Calu3 (cell line): ENCODE results near the gene PTGER2. TPM values are rescaled to one million over a fixed set of nuclear protein-coding genes. Genes with fewer than 3 reads are reported as not detected.

ENCODE experiments used
- BruUV-seq: library from RNA; stranded (reverse); fragments of 400-500 nt; replicated peaks from 2 replicates; lab custom pipeline; 2021; lab: Mats Ljungman, UMichigan
- CTCF ChIA-PET: fragments of 300-600 bp; sonication (Branson Sonifier 250); formaldehyde crosslinking; loops from one replicate; lab custom pipeline; 2022; ENCODE audit warnings: antibody characterized with exemption; lab: Charles Lee
- DNase-seq: peaks from one replicate; pipeline ENCODE4 v3.0.0; 2022
- H3K27ac Mint-ChIP-seq: one replicate; pipeline ENCODE4 v1.8.0; 2022; ENCODE audit warnings: mixed read lengths; ENCODE audit not compliant: unreplicated experiment
- H3K27me3 Mint-ChIP-seq: one replicate; pipeline ENCODE4 v1.8.0; 2022; ENCODE audit warnings: mixed read lengths; ENCODE audit not compliant: unreplicated experiment
- H3K36me3 Mint-ChIP-seq: one replicate; pipeline ENCODE4 v1.8.0; 2022; ENCODE audit warnings: mild to moderate bottlenecking, moderate library complexity, mixed read lengths; ENCODE audit not compliant: insufficient read depth, unreplicated experiment
- H3K4me1 Mint-ChIP-seq: one replicate; pipeline ENCODE4 v1.8.0; 2022; ENCODE audit warnings: mild to moderate bottlenecking, low read depth, mixed read lengths; ENCODE audit not compliant: unreplicated experiment
- H3K4me3 Mint-ChIP-seq: one replicate; pipeline ENCODE4 v1.8.0; 2022; ENCODE audit warnings: mild to moderate bottlenecking, low read depth, moderate library complexity, mixed read lengths; ENCODE audit not compliant: unreplicated experiment
- H3K9me3 Mint-ChIP-seq: one replicate; pipeline ENCODE4 v1.8.0; 2022; ENCODE audit warnings: low read depth, mixed read lengths; ENCODE audit not compliant: unreplicated experiment
- CTCF ChIP-seq: fragments of 200-600 bp; IDR thresholded peaks from one replicate; pipeline ENCODE4 v1.8.0; 2022; ENCODE audit warnings: antibody characterized with exemption; ENCODE audit not compliant: unreplicated experiment
- intact Hi-C: fragments of 100-400 bp; cut with micrococcal nuclease; formaldehyde crosslinking; loops from one replicate; pipeline ENCODE4 v1.10.0; 2022; ENCODE audit not compliant: unreplicated experiment
- total RNA-seq: library from RNA; stranded (reverse); gene quantifications from 2 replicates; pipeline ENCODE4 v1.2.3, GENCODE V29; 2022

Gene PTGER2
- total RNA-seq, 1 experiment from 2014 or later, result not detected

DNA sequence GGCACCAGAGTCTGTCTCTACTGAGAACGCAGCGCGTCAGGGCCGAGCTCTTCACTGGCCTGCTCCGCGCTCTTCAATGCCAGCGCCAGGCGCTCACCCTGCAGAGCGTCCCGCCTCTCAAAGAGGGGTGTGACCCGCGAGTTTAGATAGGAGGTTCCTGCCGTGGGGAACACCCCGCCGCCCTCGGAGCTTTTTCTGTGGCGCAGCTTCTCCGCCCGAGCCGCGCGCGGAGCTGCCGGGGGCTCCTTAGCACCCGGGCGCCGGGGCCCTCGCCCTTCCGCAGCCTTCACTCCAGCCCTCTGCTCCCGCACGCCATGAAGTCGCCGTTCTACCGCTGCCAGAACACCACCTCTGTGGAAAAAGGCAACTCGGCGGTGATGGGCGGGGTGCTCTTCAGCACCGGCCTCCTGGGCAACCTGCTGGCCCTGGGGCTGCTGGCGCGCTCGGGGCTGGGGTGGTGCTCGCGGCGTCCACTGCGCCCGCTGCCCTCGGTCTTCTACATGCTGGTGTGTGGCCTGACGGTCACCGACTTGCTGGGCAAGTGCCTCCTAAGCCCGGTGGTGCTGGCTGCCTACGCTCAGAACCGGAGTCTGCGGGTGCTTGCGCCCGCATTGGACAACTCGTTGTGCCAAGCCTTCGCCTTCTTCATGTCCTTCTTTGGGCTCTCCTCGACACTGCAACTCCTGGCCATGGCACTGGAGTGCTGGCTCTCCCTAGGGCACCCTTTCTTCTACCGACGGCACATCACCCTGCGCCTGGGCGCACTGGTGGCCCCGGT, 46.4 kb upstream of the PTGER2 start, which contains the start of gene PTGDR:
PTGDR (plus strand) TSS at position 198 of the 778 bp plus-strand sequence; CDS start at position 315, 117 bp downstream.
- Mint-ChIP-seq H3K4me3 (no peak within 1 kb of the TSS), H3K27me3 (peaks cover 27% of the 10 kb centered on the region), H3K9me3 (no peaks in the 10 kb centered on the region), H3K27ac (no peak within 1 kb of the TSS), H3K36me3 (no peaks in the 10 kb centered on the region), H3K4me1 (no peaks in the 10 kb centered on the region)
- no peak for TF ChIP-seq CTCF
- BruUV-seq, result no TSS peak
- intact Hi-C loops, result no loop called here
- no peak for DNase-seq
- CTCF ChIA-PET, result no interaction called here

DNA sequence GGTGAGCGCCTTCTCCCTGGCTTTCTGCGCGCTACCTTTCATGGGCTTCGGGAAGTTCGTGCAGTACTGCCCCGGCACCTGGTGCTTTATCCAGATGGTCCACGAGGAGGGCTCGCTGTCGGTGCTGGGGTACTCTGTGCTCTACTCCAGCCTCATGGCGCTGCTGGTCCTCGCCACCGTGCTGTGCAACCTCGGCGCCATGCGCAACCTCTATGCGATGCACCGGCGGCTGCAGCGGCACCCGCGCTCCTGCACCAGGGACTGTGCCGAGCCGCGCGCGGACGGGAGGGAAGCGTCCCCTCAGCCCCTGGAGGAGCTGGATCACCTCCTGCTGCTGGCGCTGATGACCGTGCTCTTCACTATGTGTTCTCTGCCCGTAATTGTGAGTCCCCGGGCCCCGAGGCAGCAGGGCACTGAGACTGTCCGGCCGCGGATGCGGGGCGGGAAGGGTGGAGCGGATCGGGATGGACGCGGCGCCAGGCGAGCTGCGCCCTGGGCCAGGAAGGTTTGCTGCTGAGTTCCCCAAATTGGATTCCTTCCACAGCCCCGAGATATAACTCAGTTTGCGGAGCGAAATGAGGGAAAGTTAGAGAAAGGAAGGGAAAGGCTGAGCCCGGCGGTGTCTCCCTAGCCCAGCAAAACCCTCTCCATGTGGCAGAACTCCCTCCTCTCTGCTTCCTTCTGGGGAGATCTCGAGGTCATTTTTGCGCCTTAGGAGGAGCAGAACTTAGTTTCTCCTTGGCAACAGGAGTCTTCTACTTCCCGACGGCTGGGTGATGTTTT, 45.6 kb upstream of the PTGER2 start:
- DNase-seq, result no peak
- BruUV-seq, result no TSS peak
- Mint-ChIP-seq H3K27me3 (peaks cover 27% of the 10 kb centered on the region), H3K4me1 (no peaks in the 10 kb centered on the region), H3K4me3 (no peak overlapping the region), H3K36me3 (no peaks in the 10 kb centered on the region), H3K9me3 (no peaks in the 10 kb centered on the region), H3K27ac (no peak overlapping the region)
- CTCF ChIA-PET, result no interaction called here
- no peak for TF ChIP-seq CTCF
- intact Hi-C loops, result no loop called here

DNA sequence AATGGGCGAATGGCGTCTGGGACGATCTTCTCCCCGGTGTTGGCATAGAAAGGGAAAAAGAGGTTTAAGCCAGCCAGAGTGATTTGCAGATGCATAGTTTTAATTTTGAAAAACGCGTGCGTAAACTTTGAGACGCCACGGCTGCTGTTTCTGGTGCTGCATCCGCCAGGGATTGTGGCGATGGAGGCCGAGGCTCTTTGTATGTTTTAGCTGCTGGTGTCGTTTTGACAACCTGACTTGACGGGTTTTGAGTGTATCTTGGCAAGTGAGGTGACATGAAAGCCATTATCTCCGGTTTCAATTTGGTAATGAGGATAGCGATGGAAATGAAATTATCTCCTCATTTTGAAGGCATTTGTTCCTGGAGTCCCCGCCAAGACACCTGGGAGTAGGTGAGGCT, 45.0 kb upstream of the PTGER2 start:
- Mint-ChIP-seq H3K36me3 (no peaks in the 10 kb centered on the region), H3K4me3 (no peak overlapping the region), H3K9me3 (no peaks in the 10 kb centered on the region), H3K4me1 (no peaks in the 10 kb centered on the region), H3K27ac (no peak overlapping the region), H3K27me3 (peaks cover 27% of the 10 kb centered on the region)
- BruUV-seq, result no TSS peak
- no peak for DNase-seq
- TF ChIP-seq CTCF, result no peak
- intact Hi-C loops, result no loop called here
- CTCF ChIA-PET, result no interaction called here

DNA sequence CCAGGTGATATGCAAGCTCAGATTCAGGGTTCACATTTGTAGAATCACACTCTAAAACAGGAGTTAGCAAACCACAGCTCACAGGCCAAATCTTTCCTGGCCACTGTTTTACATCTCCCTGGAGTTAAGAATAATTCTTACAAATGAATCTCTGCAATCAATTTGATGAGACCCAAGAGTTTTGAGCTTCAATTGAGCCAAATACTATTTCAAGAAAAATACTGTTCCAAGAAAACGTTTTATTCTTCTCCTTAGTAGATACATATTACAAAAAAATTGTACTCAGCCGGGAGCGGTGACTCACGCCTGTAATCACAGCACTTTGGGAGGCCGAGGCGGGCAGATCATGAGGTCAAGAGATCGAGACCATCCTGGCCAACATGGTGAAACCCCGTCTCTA, 44.1 kb upstream of the PTGER2 start:
- no TSS peak for BruUV-seq
- H3K36me3 Mint-ChIP-seq, result no peaks in the 10 kb centered on the region
- peaks cover 26% of the 10 kb centered on the region for H3K27me3 Mint-ChIP-seq
- no peaks in the 10 kb centered on the region for H3K9me3 Mint-ChIP-seq
- H3K4me3 Mint-ChIP-seq, result no peak overlapping the region
- no peak for DNase-seq
- no peaks in the 10 kb centered on the region for H3K4me1 Mint-ChIP-seq
- H3K27ac Mint-ChIP-seq, result no peak overlapping the region
- intact Hi-C loops, result loop anchor here (10.0 kb wide), 1 partner anchor 125 kb away; no protein-coding TSS in a partner anchor
- CTCF ChIA-PET, result no interaction called here
- no peak for TF ChIP-seq CTCF
